Fibroblast of lung (primary cell): ENCODE measurements around the gene RPL4. TPM values are rescaled to one million over a fixed set of nuclear protein-coding genes. Genes with fewer than 3 reads are reported as not detected.

ENCODE experiments used
- DNase-seq, 2 donors: peaks; one replicate each; pipeline versions ENCODE4 v3.0.0 to v3.0.0-alpha.2; 2010; ENCODE audit warnings: low read depth in 2 of 2
- H2AFZ ChIP-seq: 2 replicates; pipeline ENCODE4 v1.5.1; 2012; ENCODE audit warnings: low read length, control low read depth, inconsistent platforms
- H3K27ac ChIP-seq: 2 replicates; pipeline ENCODE4 v1.5.1; 2011; ENCODE audit warnings: low read length, control low read depth; ENCODE audit not compliant: insufficient read depth
- H3K27me3 ChIP-seq: 2 replicates; pipeline ENCODE4 v1.5.1; 2011; ENCODE audit warnings: mild to moderate bottlenecking, low read length; ENCODE audit not compliant: control insufficient read depth, insufficient read depth
- H3K36me3 ChIP-seq: 2 replicates; pipeline ENCODE4 v1.5.1; 2011; ENCODE audit warnings: low read length; ENCODE audit not compliant: control insufficient read depth, insufficient read depth
- H3K4me1 ChIP-seq: 2 replicates; pipeline ENCODE4 v1.5.1; 2011; ENCODE audit warnings: low read length; ENCODE audit not compliant: control insufficient read depth, insufficient read depth; ENCODE audit errors: extremely low read depth
- H3K4me2 ChIP-seq: 2 replicates; pipeline ENCODE4 v1.5.1; 2011; ENCODE audit warnings: low read length, control low read depth; ENCODE audit not compliant: insufficient read depth; ENCODE audit errors: extremely low read depth
- H3K4me3 ChIP-seq, 4 experiments: fragments of 200-600 bp in 1 of 4; sonication (generic) in 1 of 4; replicated peaks in 1 of 4; 2 replicates each; pipeline ENCODE4 v1.5.1; 2011 to 2016; ENCODE audit warnings: low read length in 4 of 4, low read depth in 3 of 4, mild to moderate bottlenecking in 3 of 4, control low read depth in 2 of 4, inconsistent platforms in 1 of 4, mixed read lengths in 1 of 4; ENCODE audit not compliant: insufficient read depth in 1 of 4; ENCODE audit errors: control extremely low read depth in 1 of 4
- H3K79me2 ChIP-seq: 2 replicates; pipeline ENCODE4 v1.5.1; 2012; ENCODE audit warnings: mild to moderate bottlenecking, low read length, inconsistent platforms; ENCODE audit not compliant: control insufficient read depth, insufficient read depth
- H3K9ac ChIP-seq: 2 replicates; pipeline ENCODE4 v1.5.1; 2011; ENCODE audit warnings: mild to moderate bottlenecking, low read length, control low read depth; ENCODE audit not compliant: insufficient read depth
- H3K9me3 ChIP-seq: 2 replicates; pipeline ENCODE4 v1.5.1; 2012; ENCODE audit warnings: low read depth, low read length; ENCODE audit not compliant: control insufficient read depth, insufficient read depth
- H4K20me1 ChIP-seq: 2 replicates; pipeline ENCODE4 v1.5.1; 2011; ENCODE audit warnings: low read length; ENCODE audit not compliant: control insufficient read depth, insufficient read depth; ENCODE audit errors: extremely low read depth
- CTCF ChIP-seq, 2 donors: IDR thresholded peaks in 1 of 2; conservative IDR thresholded peaks in 1 of 2; 1 replicate in 1 of 2; 2 replicates in 1 of 2; pipeline ENCODE4 v1.5.1; 2011 to 2012; ENCODE audit warnings: low read length in 2 of 2, control low read depth in 1 of 2, inconsistent platforms in 1 of 2, low read depth in 1 of 2, mild to moderate bottlenecking in 1 of 2
- EZH2 ChIP-seq: IDR thresholded peaks from 2 replicates; pipeline ENCODE4 v1.5.1; 2012; ENCODE audit warnings: low read length, control low read depth, mild to moderate bottlenecking; ENCODE audit errors: missing control alignments
- polyA plus RNA-seq, 2 donors: library from polyadenylated mRNA; depleted of rRNA in 1 of 2; stranded (reverse) in 1 of 2; unstranded in 1 of 2; fragments of >200 nt; gene quantifications; 2 replicates each; pipeline ENCODE4 v1.2.1, GENCODE V29; 2011 to 2012; ENCODE audit warnings: missing spikeins in 1 of 2
- total RNA-seq: library from RNA; depleted of rRNA; stranded (reverse); fragments of >200 nt; gene quantifications from 2 replicates; pipeline ENCODE4 v1.2.1, GENCODE V29; 2014

Gene RPL4
- total and polyA plus RNA-seq, 2 donors (not counting 1 experiment from before 2014, with no cell fraction given): 1,689 to 3,456 TPM

GRCh38 chr15:66491846-66492245 lies 12.8 kb downstream of the RPL4 start:
- no peak overlapping the region for H3K9ac ChIP-seq
- no peak overlapping the region for H2AFZ ChIP-seq
- H3K27ac ChIP-seq: no peak overlapping the region
- peaks cover 12% of the 10 kb centered on the region for H3K36me3 ChIP-seq
- no peaks in the 10 kb centered on the region for H3K27me3 ChIP-seq
- H4K20me1 ChIP-seq: no peaks in the 10 kb centered on the region
- peaks cover 3% of the 10 kb centered on the region for H3K79me2 ChIP-seq
- no peak overlapping the region for H3K4me3 ChIP-seq
- no peak for TF ChIP-seq CTCF (conservative IDR thresholded peaks at IDR 0.05 in 1 of 2, IDR thresholded peaks at IDR 0.05 in 1 of 2; ENCODE audit: low read depth in 1 of 2, low read length in 2 of 2)
- no peak for TF ChIP-seq EZH2
- H3K4me1 ChIP-seq: peaks cover 1% of the 10 kb centered on the region
- H3K9me3 ChIP-seq: no peaks in the 10 kb centered on the region
- no peak for DNase-seq
- no peak overlapping the region for H3K4me2 ChIP-seq

GRCh38 chr15:66489179-66489791 lies 15.4 kb downstream of the RPL4 start:
- peaks cover 11% of the 10 kb centered on the region for H3K36me3 ChIP-seq
- no peak for TF ChIP-seq CTCF (conservative IDR thresholded peaks at IDR 0.05 in 1 of 2, IDR thresholded peaks at IDR 0.05 in 1 of 2; ENCODE audit: low read depth in 1 of 2, low read length in 2 of 2)
- no peak for TF ChIP-seq EZH2
- peak in 1 of 2 donors; percentile 17 for DNase-seq

GRCh38 chr15:66488525-66488924 lies 16.1 kb downstream of the RPL4 start:
- DNase-seq: no peak
- peaks cover 11% of the 10 kb centered on the region for H3K36me3 ChIP-seq
- no peak for TF ChIP-seq EZH2
- no peak for TF ChIP-seq CTCF (conservative IDR thresholded peaks at IDR 0.05 in 1 of 2, IDR thresholded peaks at IDR 0.05 in 1 of 2; ENCODE audit: low read depth in 1 of 2, low read length in 2 of 2)

More at GRCh38 chr15:66489179-66489791, 15.4 kb downstream of the RPL4 start:
- no peak overlapping the region for H3K4me2 ChIP-seq
- H3K9me3 ChIP-seq: no peaks in the 10 kb centered on the region
- H2AFZ ChIP-seq: no peak overlapping the region
- H3K79me2 ChIP-seq: no peaks in the 10 kb centered on the region
- no peaks in the 10 kb centered on the region for H3K4me1 ChIP-seq
- no peaks in the 10 kb centered on the region for H4K20me1 ChIP-seq
- H3K27ac ChIP-seq: no peak overlapping the region
- no peak overlapping the region for H3K4me3 ChIP-seq
- H3K27me3 ChIP-seq: no peaks in the 10 kb centered on the region
- H3K9ac ChIP-seq: no peak overlapping the region

More at GRCh38 chr15:66488525-66488924, 16.1 kb downstream of the RPL4 start:
- Histone ChIP-seq H3K79me2 (no peaks in the 10 kb centered on the region), H4K20me1 (no peaks in the 10 kb centered on the region), H2AFZ (no peak overlapping the region), H3K9ac (no peak overlapping the region), H3K4me1 (no peaks in the 10 kb centered on the region), H3K9me3 (no peaks in the 10 kb centered on the region), H3K27me3 (no peaks in the 10 kb centered on the region), H3K4me3 (no peak overlapping the region), H3K4me2 (no peak overlapping the region), H3K27ac (no peak overlapping the region)
